Measurements from ENCODE around the gene ATP6V1F.

The ATP6V1F gene

GRCh38 chr7:128884561-128885369, 22.1 kb downstream of the ATP6V1F start:
- no peak for DNase-seq (ENCODE audit: low read depth)

GRCh38 chr7:128885370-128886187, 22.9 kb downstream of the ATP6V1F start:
- DNase-seq (ENCODE audit: low read depth), result no peak

GRCh38 chr7:128886391-128887168, 23.9 kb downstream of the ATP6V1F start:
- DNase-seq (ENCODE audit: low read depth), result no peak

- no peak for DNase-seq (ENCODE audit: low read depth)
Measured at GRCh38 chr7:128887169-128888038, 24.7 kb downstream of the ATP6V1F start.

- no peak for DNase-seq (ENCODE audit: low read depth)
Measured at GRCh38 chr7:128888039-128888755, 25.5 kb downstream of the ATP6V1F start.

GRCh38 chr7:128888756-128889095, 26.1 kb downstream of the ATP6V1F start:
- no peak for DNase-seq (ENCODE audit: low read depth)

GRCh38 chr7:128889121-128889520, 26.5 kb downstream of the ATP6V1F start:
- DNase-seq (ENCODE audit: low read depth), result no peak

GRCh38 chr7:128890306-128891109, 27.9 kb downstream of the ATP6V1F start:
- no peak for DNase-seq (ENCODE audit: low read depth)

GRCh38 chr7:128891110-128891941, 28.7 kb downstream of the ATP6V1F start:
- no peak for DNase-seq (ENCODE audit: low read depth)

- DNase-seq (ENCODE audit: low read depth), result no peak
Measured at GRCh38 chr7:128891942-128892269, 29.2 kb downstream of the ATP6V1F start.

GRCh38 chr7:128892521-128893250, 30.0 kb downstream of the ATP6V1F start:
- DNase-seq (ENCODE audit: low read depth), result no peak

- no peak for DNase-seq (ENCODE audit: low read depth)
Measured at GRCh38 chr7:128893251-128894100, 30.8 kb downstream of the ATP6V1F start.

- DNase-seq (ENCODE audit: low read depth), result no peak
Measured at GRCh38 chr7:128894101-128894440, 31.4 kb downstream of the ATP6V1F start.

GRCh38 chr7:128895320-128895719, 32.7 kb downstream of the ATP6V1F start:
- no peak for DNase-seq (ENCODE audit: low read depth)

GRCh38 chr7:128899392-128899791, 36.7 kb downstream of the ATP6V1F start:
- no peak for DNase-seq (ENCODE audit: low read depth)

GRCh38 chr7:128900237-128900636, 37.6 kb downstream of the ATP6V1F start:
- DNase-seq (ENCODE audit: low read depth), result no peak

- DNase-seq (ENCODE audit: low read depth), result no peak
Measured at GRCh38 chr7:128902761-128903585, 40.3 kb downstream of the ATP6V1F start.

Measured in HS-5 (cell line).